Stimulated activated CD8-positive, alpha-beta memory T cell treated with anti-CD3 and anti-CD28 coated beads, Interleukin-12 subunit alpha, Interleukin-12 subunit beta, amount 100 ng/mL, for 4 hours (primary cell): ENCODE results near the gene GLYATL1.
"Not testable (repeated sequence)": the region's sequence is repeated elsewhere in the genome, so short reads cannot be mapped to it uniquely, and the experiment has no call there.

Experiments used
- DNase-seq: peaks from one replicate; pipeline ENCODE4 v3.0.0-alpha.2; 2020; ENCODE audit warnings: low read depth

Gene GLYATL1

GRCh38 chr11:58998480-58999290 lies 59.4 kb downstream of the GLYATL1 start:
- no peak for DNase-seq

GRCh38 chr11:58999291-58999680 lies 60.0 kb downstream of the GLYATL1 start:
- no peak for DNase-seq

DNA sequence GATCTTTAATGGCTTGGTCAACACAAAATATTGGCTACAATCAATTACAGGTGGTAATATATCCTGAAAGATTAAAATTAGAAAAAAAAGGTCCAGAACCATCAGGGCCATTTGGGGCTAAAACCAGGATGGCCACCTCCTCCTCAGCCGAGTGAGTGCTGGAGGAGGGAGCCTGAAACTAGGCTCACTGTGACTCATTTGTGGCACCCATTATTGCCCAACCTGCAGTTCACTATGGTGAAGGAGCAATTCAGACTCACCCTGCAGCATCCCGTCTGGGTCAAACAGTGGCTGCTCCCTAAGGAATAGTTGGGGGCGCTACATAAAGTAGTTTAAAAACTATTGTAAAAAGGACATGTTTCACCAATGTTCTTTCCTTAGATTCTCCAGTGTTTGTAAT lies 60.7 kb downstream of the GLYATL1 start:
- no peak for DNase-seq

DNA sequence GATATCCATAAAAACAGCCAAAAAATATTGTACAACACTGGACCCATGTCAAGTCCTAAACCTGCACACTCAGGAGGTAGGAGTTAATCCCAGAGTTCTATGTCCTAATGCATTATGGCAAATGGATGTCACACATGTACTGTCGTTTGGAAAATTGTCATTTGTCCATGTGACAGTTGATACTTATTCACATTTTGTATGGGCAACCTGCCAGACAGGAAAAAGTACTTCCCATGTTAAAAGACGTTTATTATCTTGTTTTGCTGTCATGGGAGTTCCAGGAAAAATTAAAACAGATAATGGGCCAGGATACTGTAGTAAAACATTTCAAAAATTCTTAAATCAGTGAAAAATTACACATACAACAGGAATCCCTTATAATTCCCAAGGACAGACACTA lies 62.7 kb downstream of the GLYATL1 start:
- not testable (repeated sequence) for DNase-seq
